Gastrocnemius medialis (tissue), 4 donors: ENCODE measurements around the gene FRRS1L.

ENCODE experiments used
- POLR2A ChIP-seq, 2 donors: fragments of 450-650 bp; IDR thresholded peaks; one replicate each; pipeline ENCODE4 v1.6.1; 2017; ENCODE audit warnings: antibody characterized with exemption in 2 of 2, mild to moderate bottlenecking in 2 of 2, moderate library complexity in 2 of 2
- TF ChIP-seq, protein P1 (sequence below), 5 experiments: fragments of 450-650 bp in 3 of 5; fragments of 200-600 bp in 2 of 5; sonication (generic) in 2 of 5; IDR thresholded peaks in 4 of 5; conservative IDR thresholded peaks in 1 of 5; 1 replicate in 4 of 5; 2 replicates in 1 of 5; pipeline ENCODE4 v1.5.1; 2016 to 2019; ENCODE audit warnings: antibody characterized with exemption in 5 of 5, mild to moderate bottlenecking in 3 of 5, moderate library complexity in 3 of 5

DNA sequence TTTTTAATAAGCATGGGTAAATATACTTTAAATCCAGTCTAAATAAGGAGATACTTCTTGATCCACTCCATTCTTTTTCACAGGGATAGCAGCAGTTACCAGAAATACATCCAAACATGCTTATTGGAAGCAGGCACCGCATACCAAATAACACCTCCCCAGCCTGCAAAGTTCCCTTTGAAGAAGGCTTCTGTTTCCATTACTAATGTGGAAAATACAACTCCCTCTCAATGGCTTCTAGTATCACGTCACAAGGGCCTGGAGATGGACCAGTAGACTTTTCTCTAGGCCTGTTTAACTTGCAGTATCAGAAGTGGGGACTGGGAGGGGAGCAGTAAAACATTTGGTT, 68.1 kb downstream of the FRRS1L start:
- no peak for TF ChIP-seq POLR2A (IDR thresholded peaks at IDR 0.05)
- TF ChIP-seq, protein P1, sequence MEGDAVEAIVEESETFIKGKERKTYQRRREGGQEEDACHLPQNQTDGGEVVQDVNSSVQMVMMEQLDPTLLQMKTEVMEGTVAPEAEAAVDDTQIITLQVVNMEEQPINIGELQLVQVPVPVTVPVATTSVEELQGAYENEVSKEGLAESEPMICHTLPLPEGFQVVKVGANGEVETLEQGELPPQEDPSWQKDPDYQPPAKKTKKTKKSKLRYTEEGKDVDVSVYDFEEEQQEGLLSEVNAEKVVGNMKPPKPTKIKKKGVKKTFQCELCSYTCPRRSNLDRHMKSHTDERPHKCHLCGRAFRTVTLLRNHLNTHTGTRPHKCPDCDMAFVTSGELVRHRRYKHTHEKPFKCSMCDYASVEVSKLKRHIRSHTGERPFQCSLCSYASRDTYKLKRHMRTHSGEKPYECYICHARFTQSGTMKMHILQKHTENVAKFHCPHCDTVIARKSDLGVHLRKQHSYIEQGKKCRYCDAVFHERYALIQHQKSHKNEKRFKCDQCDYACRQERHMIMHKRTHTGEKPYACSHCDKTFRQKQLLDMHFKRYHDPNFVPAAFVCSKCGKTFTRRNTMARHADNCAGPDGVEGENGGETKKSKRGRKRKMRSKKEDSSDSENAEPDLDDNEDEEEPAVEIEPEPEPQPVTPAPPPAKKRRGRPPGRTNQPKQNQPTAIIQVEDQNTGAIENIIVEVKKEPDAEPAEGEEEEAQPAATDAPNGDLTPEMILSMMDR (IDR thresholded peaks at IDR 0.05 in 4 of 5, conservative IDR thresholded peaks at IDR 0.05 in 1 of 5) = no peak
